HL-60 (cell line): Measurements from ENCODE around the gene PROM2.

Experiments used
- GABPA ChIP-seq: IDR thresholded peaks from 2 replicates; pipeline ENCODE4 v1.6.1; 2012; ENCODE audit warnings: low read depth
- POLR2AphosphoS5 ChIP-seq: IDR thresholded peaks from 2 replicates; pipeline ENCODE4 v1.6.1; 2012; ENCODE audit warnings: low read depth
- REST ChIP-seq: IDR thresholded peaks from 2 replicates; pipeline ENCODE4 v1.6.1; 2012; ENCODE audit warnings: low read depth; ENCODE audit not compliant: insufficient replicate concordance
- TF ChIP-seq, protein P1 (sequence below): IDR thresholded peaks from one replicate; pipeline ENCODE4 v1.5.1; 2011; ENCODE audit warnings: low read length, control low read depth, inconsistent platforms; ENCODE audit not compliant: insufficient read depth

DNA sequence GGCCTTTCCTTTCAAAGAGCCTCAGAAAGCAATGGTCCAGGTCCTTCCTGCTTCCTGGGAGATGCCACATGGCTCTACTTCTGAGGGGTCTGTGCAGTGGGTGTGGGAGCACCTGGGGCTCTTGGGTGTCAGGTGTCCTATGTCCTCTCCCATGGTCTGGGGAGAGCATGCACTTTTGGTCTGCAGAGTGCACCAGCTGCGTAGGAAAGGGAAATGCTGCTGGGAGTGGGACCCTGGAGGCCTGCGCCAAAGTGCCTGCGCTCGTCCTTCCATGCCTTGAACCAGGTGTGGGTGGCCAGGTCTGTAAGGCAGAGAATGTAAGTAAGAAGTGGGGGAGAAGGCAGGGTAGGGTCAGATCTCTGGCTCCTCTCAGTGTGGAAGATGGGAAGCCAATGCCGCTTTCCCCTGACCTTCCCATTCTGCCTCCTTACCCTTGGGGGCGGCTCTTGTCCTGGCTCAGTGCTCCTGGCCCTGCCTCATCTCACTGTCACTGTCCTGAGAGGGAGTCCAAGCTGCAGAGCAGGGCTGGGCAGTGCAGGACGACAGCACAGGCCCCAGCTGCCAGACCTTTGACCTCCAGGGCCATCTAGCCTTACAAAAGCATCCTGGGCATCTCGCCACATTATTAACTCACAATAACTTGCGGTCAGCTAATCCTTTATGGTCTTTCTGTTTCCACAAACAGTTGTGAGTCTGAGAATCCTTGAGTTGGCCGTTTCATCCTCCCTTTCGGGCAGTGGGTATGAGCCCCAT, 6.6 kb upstream of the PROM2 start:
- TF ChIP-seq, protein P1, sequence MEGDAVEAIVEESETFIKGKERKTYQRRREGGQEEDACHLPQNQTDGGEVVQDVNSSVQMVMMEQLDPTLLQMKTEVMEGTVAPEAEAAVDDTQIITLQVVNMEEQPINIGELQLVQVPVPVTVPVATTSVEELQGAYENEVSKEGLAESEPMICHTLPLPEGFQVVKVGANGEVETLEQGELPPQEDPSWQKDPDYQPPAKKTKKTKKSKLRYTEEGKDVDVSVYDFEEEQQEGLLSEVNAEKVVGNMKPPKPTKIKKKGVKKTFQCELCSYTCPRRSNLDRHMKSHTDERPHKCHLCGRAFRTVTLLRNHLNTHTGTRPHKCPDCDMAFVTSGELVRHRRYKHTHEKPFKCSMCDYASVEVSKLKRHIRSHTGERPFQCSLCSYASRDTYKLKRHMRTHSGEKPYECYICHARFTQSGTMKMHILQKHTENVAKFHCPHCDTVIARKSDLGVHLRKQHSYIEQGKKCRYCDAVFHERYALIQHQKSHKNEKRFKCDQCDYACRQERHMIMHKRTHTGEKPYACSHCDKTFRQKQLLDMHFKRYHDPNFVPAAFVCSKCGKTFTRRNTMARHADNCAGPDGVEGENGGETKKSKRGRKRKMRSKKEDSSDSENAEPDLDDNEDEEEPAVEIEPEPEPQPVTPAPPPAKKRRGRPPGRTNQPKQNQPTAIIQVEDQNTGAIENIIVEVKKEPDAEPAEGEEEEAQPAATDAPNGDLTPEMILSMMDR, result no peak
- TF ChIP-seq REST (no peak), GABPA (no peak), POLR2AphosphoS5 (no peak)
